GM21526 (cell line): ENCODE results near the gene DCDC1.

Source experiments
- ATAC-seq: cut with Tn5 transposase; IDR thresholded peaks from one replicate; pipeline ENCODE4 v1.9.1; 2021; ENCODE audit warnings: moderate library complexity; ENCODE audit not compliant: unreplicated experiment, low FRiP score

DCDC1 gene

DNA sequence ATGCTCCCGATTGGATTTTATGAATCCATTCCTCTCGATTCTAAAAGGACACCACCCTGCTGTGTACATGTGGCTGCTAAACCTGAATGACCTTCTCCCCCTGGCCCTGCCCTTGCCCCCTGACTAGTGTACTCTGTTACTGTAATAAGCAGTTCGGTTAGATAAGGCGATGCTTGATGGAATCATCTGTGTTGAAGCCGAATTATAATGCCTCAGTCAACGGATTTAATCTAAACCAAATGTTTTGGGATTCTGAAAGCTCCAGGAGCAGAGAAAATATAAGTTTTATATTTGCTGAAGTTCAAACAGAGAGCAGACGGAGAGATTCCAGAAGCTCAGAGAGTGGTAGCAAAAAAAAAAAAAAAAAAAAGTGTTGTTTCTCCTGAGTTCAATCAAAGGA, 508.0 kb downstream of the DCDC1 start:
- ATAC-seq: no peak

DNA sequence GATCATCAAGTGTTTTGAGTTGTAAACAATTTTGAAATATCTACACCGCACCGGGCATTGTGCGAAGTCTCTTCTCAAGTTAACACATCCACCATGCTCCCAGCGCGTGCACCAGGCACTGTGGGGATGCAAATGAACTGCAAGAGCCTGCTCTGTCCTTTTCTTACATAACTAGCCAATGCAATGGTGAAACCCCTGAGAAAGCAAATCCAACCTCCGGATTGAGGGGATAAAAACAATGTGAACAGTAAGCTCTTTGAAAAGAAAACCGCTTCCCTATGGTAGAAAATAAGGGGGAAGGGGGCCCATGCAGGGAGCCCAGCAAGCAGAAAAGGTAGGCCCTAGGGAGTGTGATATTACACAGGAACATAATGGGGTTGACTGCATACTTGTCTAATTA, 508.5 kb downstream of the DCDC1 start:
- ATAC-seq: no peak

DNA sequence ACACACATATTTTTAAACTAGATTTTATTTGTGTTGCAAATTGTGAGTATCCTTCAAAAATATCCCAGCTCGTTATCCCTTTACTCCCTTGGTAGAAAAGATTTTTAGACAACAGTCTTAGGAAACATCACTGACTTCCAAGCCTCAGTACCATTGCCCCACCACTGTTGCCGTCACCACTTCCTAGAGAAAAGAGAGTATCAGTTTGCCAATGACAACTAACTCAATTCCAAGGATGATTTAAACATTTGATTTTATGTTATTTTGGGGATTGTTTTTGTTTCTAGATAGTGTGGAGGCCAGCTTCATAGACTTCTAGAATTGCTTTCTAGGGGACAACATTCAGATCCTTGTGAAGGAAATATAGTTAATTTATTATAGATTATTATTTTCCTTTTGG, 509.4 kb downstream of the DCDC1 start:
- no peak for ATAC-seq

DNA sequence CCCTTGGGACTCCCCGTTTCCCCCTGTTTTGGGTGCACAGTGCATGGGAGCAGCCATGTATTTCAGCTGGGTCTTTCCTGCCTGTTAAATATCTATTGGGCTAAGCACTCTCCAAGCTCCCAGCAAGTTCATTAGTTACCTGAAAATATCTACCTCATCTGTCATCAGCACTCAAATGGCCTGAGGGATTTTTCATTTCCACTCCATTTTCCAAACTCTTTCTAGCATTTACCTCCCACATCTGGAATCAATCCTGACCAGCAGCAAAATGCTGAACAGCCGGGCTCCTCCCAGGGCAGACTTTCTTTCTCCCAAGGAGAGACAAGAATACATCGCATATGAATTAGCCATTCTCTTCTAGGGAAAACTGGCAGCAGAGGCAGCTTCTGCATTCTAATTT, 509.9 kb downstream of the DCDC1 start:
- no peak for ATAC-seq

DNA sequence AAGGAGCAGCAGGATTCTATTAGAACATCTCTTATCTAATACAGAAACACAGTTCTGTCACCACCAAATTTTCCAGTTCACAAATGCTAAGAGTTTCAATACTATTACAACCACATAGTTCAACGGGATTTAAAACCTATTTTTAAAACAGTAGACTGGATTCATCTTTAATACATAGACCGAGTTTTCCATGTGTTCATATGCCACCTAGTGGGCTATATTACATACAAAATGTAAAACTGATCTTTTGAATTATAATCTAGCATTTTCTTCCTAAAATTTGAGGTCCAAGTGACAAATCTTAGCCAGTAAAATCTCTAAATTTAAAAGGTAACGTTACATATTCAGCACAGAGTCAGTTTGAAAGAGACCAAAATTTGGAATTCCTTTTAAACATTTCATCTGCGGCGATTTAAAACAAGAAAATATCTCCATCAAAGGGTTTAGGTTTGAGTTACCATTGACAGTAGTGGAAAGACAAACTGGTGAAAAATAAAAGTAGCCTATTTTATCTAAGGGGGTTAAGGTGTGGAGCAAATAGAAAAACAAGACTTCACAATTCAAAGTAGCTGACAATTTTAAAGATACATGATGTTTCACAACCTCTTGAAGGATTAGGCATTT, 514.0 kb downstream of the DCDC1 start:
- ATAC-seq: no peak

DNA sequence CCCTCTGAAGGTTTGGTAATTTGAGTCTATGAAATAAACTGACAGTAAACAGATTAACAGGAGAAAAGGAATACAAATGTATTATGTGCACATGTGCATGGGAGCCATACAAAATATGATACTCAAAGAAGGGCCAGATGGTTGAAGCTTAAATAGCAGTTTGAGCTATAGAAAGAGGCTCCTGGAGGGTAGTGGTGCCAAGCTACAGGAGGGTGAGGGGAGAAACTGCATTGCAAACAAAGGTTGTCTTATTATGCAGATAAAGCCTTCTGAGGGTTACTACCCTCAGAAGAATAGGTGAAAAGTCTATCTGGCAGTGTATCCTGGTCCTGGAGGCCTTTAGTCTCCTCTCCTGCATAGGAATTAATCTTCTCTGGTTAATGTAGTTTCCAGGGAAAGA, 516.1 kb downstream of the DCDC1 start:
- no peak for ATAC-seq

DNA sequence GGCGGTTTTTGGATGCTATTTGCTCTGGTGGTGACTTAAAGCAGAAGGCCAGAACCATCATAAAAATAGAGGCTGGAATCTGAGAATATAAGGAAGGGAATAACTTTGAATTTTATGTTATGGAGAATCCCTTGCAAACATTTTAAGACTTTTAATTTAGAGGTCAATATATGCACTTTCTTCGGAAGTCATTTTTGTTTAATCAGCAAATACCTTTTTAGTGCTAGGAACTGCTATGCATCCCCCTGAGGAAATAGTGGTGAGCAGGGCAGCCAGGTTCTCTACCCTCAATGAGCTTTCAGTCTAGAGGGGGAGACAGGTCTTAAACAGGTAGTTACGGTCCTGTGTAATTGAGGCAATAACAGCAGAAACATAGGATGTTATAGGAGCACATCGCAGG, 516.9 kb downstream of the DCDC1 start:
- no peak for ATAC-seq

DNA sequence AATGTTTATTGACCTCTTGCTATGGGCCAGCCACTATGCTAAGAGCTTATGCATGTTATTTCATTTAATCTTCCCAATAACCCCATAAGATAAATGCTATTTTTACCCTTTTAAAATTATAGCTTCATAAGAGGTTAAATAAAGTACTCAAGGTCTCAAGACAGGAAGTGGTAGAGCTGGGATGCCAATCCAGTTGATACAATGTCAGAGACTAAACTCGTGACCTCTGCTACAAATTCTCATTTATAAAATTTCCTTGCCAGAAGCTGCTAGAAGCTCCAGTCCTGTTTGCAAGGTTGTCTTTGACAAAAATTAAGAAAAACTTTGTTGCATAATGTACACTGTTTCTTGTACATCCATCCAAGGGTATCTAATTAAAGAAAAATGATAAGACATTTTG, 517.4 kb downstream of the DCDC1 start:
- no peak for ATAC-seq

DNA sequence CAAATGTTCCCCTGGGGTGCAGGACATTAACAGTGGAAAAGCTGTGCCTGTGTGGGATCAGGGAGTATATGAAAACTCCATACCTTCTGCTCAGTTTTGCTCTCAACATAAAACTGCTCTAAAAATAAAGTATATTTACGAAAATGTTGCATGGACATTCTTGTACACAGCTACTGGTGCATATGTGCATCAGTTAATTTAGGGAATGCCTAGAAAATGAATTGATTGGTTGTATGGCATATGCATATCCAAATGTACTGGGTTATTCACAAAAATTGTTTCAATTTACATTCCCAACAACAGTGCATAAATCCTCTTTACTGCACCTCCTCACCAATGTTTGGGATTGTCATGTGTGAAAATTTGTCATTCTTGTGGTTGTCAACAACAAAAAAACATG, 532.3 kb downstream of the DCDC1 start:
- ATAC-seq: no peak

DNA sequence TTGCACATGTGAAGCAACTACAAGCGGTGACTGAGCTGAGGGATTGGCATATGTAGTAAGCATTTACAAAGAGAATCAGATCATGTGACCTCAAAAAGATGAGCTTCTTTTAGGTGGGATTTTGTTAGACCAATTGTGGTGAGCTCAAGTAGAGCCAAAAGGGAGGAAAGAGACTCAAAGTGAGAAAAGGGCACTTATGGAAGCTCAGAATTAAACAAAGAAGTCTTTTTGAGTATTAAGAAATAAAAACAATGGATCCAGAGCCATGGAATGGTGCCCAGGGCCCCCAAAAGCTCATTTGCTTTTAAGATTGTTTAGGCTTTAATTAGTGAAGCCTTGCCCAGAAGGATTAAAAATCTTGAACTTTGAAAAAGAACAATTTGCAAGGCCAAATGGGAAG, 536.7 kb downstream of the DCDC1 start:
- no peak for ATAC-seq

DNA sequence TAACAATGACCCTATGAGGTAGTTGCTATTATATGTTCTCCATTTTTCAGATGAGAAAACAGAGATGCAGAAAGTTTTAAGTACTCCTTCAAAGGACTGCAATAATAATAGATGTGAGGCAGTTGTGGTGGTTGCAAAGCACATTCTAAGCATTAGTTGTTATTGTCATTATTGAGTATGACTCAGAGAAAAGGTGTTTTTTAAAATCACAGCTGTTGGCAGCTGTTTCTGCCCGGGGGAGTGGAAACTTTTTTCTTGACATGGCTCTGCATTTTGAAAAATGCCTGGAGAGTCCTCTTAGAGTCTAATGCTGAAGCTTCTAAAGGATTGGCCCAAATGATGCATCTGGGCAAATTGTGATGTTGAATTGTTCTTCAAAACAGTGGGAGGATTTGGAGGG, 538.9 kb downstream of the DCDC1 start:
- ATAC-seq: no peak

DNA sequence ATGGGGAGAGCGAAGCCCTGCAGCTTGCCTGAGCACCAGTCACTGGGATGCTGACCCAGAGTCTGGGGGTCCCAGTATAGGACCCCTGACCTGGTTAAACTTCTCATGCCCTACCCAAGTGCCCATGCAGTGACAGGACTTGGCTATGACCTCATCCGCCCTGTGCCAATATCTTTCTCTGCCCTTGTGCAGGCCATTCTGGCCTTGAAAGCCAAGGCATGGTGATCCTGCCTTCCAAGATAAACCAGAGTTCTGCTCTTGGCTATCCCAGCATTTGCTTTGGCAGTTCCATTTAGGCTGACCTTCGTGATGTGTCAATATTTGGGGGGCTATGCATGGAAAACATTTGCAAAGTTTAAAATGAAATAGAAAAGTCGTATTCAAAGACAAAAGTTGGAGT, 542.6 kb downstream of the DCDC1 start:
- no peak for ATAC-seq

DNA sequence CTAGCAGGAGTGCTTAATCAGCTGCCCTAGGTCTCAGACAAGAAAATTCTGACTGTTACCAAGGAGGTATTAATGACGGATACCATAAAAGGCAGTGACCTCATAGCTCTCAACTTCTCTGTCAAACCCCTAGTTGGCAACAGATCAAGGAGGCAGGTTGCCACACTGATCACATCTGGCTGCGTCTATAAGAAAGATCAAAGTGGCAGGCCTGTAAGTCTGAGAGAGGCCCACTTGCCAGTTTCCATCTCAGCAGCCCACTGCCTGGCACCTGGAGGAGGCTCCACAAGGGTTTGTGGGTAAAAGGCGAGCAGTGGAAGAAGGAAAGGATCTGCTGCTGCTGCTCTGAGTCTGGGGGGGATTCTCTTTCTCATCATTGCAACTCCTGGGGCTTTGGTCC, 543.8 kb downstream of the DCDC1 start:
- no peak for ATAC-seq

DNA sequence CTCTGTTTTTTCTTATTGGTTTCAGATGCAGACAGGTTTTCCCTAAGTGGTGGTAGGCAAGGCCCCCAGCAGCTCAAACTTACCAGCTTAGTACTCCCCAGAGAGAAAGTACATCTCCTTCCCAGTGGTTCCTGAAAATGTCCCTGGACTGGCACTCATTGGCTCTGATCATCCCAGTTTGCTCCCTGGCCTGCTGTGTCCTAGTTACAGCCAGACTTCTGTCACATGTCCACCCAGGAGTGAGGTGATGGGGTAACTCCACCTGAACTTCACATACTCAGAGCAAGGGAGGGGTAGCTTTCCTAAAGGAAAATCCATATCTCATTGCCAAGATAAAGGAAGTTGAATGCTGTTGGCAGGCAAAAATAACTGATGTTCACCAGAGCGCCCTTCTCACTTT, 546.4 kb downstream of the DCDC1 start:
- ATAC-seq: no peak

DNA sequence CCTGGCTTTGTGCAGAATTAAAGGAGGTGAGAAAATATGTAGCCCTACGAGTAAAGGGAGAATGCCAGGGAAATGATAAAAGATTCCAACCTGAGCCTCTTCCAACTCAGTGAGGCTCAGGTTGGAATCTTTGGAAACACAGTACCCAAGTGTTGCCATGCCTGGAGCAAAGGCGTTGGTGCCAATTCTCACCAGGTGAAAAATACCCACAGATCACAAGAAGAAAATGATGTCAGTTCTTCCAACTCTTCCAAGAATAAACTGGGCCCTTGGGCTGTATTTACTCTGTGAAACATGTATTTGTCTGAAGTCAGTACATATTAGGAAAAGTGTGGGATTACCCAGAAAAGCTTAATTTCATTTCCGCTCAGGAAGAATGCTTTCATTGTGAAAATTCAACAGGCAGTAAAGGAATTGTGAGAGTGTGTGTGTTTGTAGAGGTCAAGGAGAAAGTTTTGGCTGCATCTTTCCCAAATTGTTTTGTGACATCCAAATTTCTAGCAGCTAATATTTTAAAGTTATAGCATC, 548.0 kb downstream of the DCDC1 start:
- ATAC-seq: no peak

DNA sequence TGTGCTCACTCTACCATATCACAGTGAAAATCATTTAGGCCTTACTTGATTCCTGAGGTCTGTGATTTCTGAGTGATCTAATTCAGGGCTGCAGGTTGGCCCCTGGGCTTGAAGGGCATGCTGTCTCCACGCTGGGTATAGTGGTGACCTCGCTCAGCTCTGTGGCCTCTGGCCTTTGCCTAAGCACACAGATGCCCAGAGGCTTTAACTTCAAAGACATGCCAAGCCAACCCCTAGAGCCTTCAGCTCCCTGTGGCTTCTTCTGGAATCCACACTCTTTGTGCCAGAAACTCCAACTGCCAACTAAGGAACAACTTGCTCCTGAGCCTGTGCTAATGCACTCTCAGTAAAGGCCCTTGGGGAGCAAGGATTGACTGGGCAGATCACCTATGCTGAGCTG, 550.8 kb downstream of the DCDC1 start:
- ATAC-seq: no peak

DNA sequence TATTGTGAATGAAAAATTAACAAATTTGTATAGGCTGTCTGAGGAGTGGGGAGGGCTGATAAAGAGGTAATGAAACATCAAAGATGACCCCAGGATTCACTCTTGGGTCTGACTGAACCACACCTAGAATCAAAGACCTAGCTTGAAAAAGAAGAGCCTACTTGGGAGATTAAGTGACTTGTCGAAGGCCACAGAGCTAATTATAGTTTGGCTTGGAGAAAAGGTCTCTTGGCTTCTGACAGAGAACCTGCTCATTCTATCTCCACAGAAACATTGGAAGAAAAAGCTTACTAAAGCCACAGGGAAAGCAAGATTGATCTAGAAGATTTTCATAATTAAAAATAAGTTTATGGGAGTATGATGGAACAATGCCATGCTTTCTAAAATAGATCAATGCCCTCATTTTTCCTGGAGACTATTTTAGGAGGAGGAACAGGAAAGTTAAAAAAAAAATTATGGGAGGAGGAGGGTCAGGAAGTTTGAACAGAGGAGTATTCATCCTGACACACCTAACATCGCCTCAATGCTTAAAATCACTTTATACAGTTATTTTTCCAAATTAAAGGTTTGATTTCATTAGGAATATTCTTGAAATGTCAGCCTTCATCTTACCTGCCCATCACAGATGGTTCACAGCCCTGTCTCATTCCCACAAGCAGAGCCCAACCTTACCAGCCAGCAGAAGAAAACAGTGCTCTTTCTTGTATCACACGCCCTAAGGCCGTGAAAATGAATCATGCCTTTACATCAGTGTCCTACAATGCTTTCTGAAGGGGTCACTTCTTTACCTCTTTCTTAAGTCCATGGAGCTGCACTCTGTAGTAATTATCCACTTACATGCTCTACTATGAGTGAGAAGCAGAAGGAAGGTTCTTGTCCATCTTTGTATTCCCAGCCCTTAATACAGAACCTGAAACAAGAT, 552.3 kb downstream of the DCDC1 start:
- no peak for ATAC-seq

DNA sequence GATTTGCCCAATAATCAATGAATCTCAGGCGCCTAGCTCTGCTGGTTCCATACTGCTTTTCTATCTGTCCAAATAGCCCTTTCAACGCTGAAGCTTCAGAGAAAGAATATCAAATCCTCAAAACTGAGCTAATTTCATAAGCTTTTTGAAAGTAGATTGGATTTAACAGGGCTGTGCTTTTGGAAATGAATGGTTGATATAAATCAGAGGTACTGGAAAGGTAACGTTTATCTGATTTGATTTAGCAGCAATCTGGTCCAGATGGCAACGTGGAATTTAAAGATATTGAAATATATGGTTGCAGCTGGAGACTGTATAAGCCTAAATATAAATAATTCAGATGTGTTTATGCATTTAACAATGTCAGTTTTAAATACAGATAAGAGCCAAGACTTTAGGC, 553.9 kb downstream of the DCDC1 start:
- ATAC-seq: no peak

DNA sequence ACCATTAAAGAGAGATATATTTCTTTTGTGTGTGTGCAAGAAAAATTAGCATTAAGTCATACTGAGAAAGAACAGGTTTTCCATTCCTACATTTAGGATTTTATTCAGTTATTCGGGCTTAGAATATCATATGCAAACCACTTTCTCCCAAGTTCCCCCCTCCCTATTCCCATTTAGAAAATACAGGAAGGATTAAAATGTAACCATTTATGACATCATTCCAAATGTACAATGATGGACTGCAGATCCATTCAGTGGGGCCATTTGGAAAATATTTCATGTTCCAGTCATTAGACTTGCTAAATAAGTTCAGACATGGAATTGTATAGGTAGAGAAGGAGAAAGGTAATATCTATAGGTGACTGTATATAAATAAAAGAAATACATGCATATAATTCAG, 554.8 kb downstream of the DCDC1 start:
- ATAC-seq: no peak
